Stimulated activated CD4-positive, alpha-beta T cell treated with anti-CD3 and anti-CD28 coated beads, Interleukin-2, amount 100 ng/mL, for 24 hours (primary cell): ENCODE data around the gene SLC25A22.
A peak's percentile ranks its signal among the peaks of the same experiment; 100 is the strongest.

Source experiments
- DNase-seq, 2 donors: peaks; one replicate each; pipeline ENCODE4 v3.0.0-alpha.2; 2020

SLC25A22 gene

DNA sequence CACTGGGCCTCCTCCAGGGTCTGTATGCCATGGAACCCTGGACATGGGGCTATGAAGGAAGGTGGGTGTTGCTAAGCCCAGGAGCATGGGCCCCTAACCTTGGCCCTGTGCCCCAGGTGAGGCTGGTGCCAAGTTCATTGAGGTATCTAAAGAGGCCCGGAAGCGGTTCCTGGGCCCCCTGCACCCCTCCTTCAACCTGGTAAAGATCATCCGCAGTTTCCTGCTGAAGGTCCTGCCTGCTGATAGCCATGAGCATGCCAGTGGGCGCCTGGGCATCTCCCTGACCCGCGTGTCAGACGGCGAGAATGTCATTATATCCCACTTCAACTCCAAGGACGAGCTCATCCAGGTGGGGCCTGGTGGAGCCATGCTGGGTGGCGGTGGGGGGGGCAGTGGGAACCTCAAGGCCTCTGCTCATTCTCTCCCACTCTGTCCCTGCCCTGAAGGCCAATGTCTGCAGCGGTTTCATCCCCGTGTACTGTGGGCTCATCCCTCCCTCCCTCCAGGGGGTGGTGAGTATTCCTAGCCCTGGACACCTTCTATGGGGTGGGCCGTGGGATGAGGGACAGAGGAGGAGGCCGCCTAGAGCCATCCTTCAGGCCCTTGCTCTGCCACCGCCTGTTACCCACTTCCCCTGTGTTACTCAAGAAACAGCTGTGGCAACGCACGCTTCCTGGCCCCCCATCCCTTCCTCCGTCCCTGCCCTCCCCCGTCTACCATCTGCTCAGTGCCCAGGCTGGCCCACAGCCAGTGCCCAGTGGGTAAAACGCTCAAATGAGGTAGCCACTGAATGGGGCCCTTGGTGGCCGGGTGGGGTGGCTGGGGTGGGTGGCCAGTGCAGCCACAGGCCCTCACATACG, 23.7 kb upstream of the SLC25A22 start:
- no peak for DNase-seq

DNA sequence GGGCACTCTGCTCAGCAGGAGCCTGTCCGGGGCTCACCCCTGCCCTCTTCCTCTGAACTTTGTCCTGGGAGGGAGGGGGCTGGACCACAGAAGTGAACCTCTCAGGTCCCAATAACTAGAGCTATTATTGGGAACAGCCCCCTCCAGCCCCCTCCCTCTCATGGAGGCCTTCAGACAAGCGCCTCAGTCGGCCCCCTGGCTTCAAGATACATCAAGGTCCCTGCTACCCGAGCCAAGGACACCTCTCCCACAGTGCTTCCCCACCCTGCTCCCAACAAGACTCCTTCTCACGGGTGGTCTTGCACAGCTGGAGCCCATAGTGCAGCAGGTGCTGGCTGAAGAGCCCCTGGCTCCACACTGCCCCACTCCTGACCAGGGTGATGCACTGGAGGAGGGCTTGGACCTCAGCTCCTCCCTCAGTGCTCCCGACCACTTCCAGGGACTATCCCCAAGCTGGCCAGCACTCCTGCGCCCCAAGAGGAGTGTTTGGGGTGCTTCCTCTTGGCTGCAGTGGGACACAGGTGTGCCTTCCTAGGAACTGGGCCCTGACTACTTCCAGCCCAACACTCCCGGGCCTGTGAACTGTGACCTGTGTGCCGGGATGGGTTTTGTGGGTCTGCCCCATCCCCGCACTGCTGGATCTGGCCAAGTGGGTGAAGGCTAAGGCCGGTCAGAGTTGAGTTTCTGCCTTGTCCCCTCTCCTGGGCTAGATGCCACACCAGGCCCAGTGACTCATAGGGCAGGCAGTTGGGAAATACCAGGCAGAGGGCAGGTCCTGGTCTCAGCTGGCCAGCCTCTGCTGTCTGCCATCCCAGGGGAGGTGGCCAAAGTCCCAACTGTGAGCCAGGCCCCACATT, 22.8 kb upstream of the SLC25A22 start:
- DNase-seq = no peak

DNA sequence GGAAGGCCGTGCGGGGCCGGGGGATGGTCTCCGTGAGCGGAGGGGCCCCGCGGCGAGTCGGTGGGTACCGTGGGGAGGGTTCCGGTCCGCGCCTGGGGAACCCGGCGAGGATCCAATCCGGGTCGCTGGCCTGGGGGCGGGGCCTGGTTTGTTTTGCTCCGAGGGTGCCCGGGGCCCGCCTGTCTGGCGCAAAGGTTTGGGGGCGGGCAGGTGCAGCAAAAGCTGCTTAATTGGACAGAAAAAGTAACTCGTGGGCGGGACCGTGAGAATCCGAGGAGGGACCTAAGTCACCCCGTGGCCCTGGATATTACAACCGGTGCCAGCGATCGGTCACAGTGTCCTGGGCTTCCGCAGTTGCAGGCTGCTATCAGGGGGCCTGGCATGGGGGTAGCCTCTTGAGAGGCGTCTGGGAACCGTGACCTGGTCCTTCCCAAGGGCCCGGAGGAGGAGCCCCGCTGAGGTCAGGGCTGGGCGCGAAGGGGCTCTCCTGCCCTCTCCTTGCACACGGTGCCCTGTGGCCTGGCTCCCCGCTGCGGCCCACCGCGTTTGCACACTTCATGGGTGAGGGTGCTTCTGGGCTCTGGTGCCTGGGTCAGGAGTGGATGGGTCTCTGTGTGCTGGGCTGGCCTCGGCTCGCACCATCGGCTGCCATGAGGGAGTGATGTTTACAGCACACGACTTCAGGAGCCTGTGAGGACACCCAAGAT, 22.0 kb upstream of the SLC25A22 start:
- peak; percentile 94 to 95 for DNase-seq

DNA sequence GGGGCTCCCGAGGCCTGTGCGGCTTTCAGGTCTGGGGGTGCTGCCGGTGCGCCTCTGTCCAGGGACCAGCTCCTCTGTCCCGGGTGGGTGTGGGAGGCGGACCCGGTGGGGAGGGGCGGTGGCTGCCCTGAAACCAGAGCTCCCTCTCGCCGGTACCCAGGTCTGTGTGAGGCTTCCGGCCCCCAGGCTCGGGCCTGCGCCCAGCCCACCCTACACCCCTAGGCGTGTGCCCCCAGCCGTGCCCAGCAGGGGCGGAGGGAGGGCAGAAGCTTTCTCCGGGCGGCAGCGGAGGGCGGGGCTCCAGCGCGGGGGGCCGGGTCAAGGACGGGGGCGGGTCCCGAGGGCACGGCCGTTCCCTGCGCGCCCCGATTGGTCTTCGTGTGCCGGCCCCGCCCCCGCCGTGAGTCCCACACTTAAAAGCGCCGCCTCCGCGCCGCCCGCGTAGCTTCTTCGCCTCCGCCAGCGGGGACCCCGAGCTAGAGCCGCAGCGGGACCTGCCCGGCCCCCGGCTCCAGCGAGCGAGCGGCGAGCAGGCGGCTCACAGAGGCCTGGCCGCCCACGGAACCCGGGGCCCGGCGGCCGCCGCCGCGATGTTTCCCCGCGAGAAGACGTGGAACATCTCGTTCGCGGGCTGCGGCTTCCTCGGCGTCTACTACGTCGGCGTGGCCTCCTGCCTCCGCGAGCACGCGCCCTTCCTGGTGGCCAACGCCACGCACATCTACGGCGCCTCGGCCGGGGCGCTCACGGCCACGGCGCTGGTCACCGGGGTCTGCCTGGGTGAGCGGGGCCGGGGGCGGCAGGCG, 21.2 kb upstream of the SLC25A22 start:
- peak; percentile 89 to 94 for DNase-seq

DNA sequence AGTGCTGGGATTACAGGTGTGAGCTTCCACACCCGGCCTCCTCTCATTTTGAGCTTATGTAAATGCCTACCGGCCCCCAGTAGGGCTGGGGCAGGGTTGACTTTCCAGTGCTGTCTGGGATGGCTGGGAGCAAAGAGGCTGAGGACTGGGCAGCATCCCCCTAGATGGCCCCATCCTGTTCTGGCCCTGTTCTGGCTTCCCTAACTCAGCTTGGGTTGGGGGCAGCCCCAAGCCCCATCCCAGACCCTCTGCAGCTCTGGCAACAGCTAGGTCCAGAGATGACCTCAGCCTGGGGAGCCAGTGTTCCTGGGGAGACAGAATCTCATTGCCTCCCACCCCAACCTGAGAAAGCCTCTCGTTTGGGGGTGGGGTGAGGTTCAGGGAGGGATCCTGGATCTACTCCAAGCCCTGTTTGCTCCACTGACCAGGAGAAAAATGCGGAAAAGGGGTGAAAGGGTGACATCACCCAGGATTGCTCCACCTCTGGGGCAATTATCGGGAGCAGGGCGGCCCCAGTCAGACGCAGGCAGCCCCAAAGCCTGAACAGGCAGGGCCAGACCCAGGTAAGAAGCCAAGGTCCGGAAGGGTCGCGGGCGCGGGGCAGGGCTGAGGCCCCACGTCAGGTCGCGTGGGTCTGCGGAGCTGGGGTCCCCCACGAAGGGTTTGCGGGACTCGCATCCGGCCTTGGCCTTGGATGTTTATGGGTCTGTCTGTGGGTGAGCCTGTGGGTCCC, 20.5 kb upstream of the SLC25A22 start, which contains the start of gene PNPLA2:
Gene PNPLA2 (plus strand): TSS at position 519 of the 733 bp plus-strand sequence. CDS start 805 bp downstream, outside the sequence.
- DNase-seq = no peak

DNA sequence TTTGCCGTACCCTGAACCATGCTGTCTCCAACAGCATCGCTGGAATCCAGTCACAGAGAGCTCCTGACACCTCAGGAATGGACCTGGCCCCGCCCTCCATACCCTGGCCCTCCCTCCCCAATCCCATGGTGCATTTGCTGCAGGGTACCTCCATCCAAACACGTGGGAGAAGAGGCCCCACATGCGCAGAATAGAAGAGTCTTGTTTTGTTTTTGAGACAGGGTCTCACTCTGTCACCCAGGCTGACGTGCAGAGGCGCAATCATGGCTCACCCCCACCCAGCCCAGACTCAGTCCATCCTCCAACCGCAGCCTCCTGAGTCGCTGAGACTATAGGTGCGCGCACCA, 18.3 kb upstream of the SLC25A22 start:
- no peak for DNase-seq

DNA sequence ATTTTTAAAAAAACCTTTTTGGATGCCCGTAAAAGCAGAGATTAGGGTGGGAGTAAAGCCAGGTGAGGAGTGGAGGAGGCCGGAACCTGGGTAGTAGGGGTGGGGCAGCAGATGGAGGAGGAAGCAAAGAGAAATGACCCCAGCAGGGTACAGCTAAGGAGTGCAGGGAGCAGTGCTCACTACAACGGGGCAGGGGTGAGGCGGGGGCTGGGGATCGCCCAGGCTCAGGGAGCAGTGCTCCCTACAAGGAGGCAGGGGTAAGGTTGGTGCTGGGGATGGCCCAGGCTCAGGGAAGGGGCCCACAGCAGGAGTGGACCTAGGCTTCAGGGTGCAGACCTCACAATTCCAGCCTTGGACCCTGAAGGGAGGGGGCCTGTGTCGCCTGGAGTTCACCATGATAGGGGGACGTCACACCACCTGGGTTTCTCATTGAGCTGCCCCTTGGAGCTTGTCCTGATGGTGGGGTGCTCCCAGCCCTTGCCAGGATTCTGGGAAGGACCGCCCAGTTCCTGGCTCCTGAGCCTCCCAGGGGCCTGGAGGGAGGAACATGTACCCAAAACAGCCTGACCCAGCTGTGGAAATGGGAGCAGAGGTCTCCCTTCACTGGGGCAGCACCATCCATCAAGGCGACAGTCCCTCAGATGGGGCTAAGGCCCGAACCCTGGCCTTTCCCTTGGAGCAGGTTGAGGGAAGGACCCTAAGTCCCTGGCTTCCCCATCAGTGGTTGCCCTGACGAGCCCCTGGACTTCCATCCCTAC, 17.8 kb upstream of the SLC25A22 start:
- no peak for DNase-seq

DNA sequence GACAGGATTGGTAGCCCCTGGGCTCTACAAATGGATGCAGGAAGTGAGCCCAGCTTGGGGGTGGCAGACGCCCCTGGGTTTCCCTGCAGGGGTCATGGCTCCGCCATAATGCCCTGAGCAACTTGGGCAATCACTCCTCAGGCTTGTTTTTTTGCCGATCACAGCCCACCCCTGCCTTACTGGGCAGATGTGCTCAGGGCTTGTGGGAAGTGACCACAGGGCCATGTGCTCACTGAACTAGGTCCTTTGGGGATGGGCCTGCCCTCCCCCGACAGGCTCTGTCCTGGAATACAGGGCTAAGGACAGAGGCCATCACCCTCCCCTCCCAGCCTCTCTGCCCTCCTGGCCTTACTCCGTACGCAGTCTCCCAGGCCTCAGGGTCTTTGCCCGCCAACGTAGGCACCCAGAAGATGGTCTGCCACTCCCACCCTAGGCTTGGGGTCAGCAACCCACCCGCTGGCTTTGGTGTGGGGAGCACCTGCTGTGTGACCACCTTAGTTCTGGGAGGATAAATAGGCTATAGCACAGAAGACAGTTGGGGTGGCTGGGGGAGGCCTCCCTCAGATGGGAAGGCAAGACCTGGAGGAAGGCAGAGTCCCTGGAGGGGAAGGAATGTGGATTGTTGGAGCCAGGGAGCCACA, 15.5 kb upstream of the SLC25A22 start:
- DNase-seq = no peak

DNA sequence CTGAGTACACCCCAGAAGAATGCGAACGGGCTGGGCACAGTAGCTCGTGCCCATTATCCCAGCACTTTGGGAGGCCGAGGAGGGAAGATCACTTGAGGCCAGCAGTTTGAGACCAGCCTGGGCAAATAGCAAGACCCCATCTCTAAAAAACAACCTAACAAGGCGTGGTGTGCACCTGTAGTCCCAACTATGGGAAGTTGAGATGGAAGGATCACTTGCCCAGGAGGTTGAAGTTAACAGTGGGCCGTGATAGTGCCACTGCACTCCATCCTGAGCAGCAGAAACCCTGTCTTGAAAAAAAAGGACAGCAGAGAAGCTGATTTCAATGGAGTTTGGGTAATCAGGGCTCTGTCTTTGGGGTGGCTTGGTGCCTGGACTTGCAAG, 15.0 kb upstream of the SLC25A22 start:
- DNase-seq = no peak

DNA sequence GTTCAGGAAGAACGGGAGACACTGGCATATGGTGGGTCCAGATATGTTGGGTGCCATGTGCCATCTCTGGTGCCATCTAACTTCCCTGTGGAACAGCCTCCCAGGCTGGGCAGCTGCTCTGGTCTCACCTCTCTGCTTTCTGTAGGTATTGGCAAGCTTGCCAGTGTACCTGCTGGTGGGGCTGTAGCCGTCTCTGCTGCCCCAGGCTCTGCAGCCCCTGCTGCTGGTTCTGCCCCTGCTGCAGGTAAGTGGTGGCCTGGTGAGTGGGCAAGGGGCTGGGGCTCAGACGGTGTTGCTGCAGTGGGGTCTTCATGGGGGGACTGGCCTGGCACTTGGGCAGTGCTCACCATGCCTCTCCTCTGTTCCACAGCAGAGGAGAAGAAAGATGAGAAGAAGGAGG, 14.3 kb upstream of the SLC25A22 start:
- DNase-seq = no peak

DNA sequence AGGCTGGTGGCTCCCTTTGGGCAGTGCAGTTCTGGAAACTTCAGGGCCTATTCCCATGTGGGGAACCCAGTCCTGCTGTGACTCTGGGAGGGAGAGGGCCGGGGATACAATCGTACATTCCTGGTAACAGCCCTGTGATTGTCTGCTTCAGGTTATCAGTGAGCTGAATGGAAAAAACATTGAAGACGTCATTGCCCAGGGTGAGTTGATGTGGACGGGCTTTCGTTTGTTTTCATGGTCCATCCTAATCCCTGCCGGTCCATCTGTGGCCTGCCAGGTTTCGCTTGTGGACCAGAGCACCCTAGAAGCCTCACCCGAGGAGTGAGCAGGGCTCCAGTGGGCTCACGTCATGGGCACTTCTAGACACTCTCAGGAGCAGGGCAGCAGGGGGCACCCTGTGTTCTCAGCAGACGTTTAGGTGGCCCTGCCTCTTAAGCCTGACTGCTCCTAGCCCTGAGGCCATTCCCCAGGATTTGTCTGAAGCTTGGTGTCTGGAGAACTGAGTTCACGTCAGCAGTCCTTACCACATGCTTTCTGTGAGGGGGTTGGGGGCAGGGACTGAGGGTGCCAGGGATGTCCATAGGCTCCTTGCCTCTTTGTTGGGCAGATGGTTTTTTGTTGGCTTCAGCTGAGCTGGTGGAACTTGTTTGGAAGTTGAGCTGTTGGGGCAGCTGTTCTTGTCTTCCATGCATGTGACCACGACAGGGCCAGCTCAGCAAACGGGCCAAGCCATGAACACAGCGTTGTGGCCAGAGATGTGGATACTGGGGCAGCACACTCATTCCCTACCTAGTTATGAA, 13.6 kb upstream of the SLC25A22 start:
- DNase-seq = no peak

DNA sequence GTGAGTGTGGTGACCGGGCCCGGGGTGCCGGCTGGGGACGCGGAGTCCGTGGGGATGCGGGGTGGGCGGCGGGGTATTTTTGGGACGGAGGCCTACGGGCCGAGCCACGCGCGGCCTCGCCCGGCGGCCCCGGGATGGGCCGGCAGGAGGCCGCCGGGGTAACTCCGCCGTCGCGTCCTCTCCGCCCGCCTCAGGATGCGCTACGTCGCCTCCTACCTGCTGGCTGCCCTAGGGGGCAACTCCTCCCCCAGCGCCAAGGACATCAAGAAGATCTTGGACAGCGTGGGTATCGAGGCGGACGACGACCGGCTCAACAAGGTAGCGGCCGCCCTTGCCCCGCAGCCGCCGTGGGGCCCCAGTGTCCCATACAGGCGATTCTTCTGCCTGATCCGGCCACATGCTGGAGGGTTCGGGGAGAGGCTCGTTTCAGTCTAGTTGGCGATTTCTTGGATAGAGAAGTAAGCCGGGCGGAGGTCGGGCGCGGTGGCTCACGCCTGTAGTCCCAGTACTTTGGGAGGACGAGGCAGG, 12.0 kb upstream of the SLC25A22 start:
- DNase-seq = no peak

DNA sequence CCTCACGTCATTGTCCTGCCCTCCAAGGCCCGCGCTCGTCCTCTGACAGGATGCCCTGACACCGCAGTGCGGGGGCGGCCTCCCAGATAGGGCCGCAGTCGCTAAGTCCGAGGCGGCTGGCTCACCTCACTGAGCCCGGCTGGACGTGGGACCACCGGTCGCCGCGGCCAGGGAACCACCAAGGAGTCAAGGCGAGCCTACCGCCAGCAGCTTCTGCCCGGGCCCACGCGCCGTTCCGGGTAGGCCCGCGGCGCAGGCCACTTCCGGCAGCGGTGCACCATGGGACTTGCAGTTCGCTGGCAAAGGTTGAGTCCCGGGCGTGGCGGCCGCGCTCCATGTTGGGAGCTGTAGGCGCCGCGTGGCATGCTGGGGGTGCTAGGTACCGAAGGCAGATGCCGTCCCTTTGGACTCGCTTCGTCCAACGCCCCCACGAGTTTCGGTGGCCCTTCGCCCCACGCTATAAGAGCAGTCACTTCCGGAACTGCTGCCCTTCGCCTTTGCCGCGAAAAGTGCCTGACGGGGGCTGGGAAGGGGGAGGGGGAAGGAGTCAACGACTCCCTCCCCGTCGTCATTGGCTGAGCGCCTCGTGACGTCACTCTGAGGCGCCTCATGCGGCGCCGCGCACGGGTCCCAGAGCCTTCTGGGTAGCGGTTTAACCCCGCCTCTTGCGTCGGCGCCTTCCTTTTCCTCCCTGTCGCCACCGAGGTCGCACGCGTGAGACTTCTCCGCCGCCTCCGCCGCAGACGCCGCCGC, 11.4 kb upstream of the SLC25A22 start, which contains the start of gene RPLP2:
Gene RPLP2 (plus strand): TSS at position 681 of the 753 bp plus-strand sequence. CDS start 268 bp downstream, outside the sequence.
- DNase-seq = peak; percentile 97 to 98

DNA sequence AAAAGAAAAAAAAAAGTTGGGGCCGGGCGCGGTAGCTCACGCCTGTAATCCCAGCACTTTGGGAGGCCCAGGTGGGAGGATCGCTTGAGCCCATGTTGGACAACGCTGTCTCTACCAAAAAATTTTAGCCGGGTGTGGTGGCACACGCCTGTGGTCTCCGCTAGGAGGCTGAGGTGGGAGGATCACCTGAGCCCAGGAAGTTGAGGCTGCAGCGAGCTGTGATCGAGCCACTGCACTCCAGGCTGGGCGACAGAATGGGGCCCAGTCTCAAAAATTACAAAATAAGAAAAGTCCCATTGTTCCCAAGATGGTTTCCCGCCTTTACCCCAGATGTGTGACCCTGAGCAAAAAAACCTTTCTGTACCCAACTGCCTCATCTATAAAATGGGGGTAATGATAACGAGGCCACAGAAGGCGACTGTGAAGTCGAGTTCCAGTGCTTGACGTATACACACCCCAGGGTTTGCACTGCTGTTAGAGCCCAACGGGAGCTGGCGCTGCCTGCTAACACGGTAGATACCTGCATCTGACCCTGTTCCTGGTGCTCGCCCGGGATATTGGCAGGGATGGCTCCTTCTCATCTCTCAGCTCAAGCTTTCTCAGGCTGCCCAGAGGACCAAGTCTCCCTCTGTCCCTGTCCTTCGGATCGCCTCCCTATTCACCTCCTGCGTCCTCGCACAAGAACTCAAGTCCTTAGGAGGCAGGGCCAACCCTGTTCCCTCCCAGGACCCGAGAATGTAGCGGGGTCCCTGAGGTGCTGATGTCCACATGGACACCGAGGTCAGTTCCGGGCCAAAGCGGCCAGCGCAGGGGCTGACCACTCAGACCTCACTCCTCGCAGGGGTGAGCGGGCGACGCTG, 10.6 kb upstream of the SLC25A22 start:
- no peak for DNase-seq

DNA sequence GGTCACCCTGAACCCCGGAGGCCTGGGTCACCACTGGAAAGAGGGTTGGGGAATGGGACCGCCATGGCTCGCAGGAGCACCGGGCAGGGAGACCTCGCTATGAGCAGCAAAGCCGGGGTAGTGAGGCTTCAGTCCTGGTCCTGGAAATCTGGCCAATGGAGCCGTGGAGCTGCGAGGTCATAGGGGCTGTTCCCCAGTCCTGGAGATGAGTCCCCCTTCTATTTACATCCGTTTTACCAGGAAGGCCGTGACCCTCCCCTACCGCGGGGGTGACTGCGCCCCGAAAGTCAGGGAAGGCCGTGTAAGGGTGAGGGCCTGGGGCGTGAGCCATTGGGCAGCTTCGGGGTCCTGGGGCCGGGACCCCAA, 6.5 kb upstream of the SLC25A22 start:
- DNase-seq = no peak

DNA sequence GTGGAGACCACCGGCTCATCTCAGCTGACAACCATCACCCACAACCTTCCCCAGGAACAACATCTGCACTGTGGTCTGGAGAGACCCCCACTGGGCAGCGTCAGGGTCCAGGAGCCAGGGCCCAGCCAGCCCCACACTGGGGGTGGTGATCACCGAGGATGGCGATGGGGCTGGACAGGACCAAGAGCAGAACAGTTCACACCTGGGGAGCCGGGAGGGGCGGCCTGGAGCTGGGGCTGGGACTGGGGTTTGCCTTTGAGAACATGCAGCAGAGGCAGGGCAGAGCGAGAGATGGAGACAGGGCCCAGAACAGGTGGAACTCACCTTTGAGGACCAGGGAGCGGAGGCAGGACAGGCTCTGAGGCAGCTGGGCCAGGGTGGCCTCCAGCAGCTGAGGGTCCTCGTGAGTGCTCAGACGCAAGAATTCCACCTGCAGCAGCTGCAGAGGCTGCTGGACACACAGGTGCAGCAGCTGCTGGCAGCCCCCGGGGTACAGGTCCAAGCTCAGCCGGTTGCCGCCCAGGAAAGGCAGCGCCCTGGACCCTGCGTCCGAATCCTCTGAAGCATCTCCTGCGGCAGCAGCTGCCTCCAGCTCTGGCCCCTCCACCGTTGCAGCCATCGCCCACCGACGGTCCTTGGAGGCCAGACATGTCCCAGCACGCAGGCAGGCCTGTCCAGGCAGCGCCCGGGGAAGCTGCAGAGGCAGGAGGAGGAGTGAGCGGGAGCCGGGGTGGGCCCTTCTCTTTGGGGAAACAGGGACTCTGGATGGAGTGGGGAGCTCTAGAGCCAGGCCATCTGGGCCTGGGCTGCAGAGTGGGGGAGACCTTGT, 5.9 kb upstream of the SLC25A22 start:
- no peak for DNase-seq

DNA sequence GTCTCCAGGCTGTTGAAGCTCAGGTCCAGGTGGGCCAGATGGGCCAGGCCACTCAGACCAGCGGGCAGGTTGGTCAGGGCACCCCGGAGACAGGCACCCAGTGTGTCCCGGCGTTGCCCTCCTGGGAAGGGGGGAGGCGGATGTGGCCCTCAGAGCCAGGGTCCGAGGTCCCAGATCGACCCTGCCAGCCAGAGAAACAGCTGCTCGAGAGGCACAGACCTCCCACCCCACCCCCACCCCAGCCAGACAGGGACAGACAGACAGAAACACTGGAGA, 5.3 kb upstream of the SLC25A22 start:
- DNase-seq = no peak
